Mesenteric fat pad (tissue), 1 donor: ENCODE data around the gene SLC46A2. TPM values are rescaled to one million over a fixed set of nuclear protein-coding genes. Genes with fewer than 3 reads are reported as not detected.

ENCODE experiments used
- DNase-seq: peaks from one replicate; pipeline ENCODE4 v3.0.0-alpha.2; 2020; ENCODE audit warnings: low spot score
- total RNA-seq: library from RNA; stranded (reverse); fragmentation: NEBNext Ultra II Directional; extraction: Animal tissue kit (Norgen Biotek cat#: 25700); gene quantifications from one replicate; pipeline ENCODE4 v1.2.1, GENCODE V29; 2021
- donor health status: DM: yes; HTN: yes; CAD: no.

The SLC46A2 gene
- total RNA-seq, 1 donor from 2014 or later, result 0.35 TPM

- peak; percentile 12 for DNase-seq
Measured at GRCh38 chr9:112886351-112886750, 4.3 kb downstream of the SLC46A2 start.

- no peak for DNase-seq
Measured at GRCh38 chr9:112885324-112885723, 5.4 kb downstream of the SLC46A2 start.

- peak; percentile 6 for DNase-seq
Measured at GRCh38 chr9:112884721-112885120, 6.0 kb downstream of the SLC46A2 start.

- DNase-seq, result peak; percentile 47
Measured at GRCh38 chr9:112884101-112884500, 6.6 kb downstream of the SLC46A2 start.

GRCh38 chr9:112881331-112881730 is 9.3 kb downstream of the SLC46A2 start:
- peak; percentile 53 for DNase-seq

GRCh38 chr9:112880650-112881049 is 10.0 kb downstream of the SLC46A2 start:
- DNase-seq, result no peak

GRCh38 chr9:112878752-112879151 is 11.9 kb downstream of the SLC46A2 start:
- no peak for DNase-seq

GRCh38 chr9:112873773-112874405 is 16.8 kb downstream of the SLC46A2 start:
- DNase-seq, result no peak

- peak; percentile 6 for DNase-seq
Measured at GRCh38 chr9:112872019-112872418, 18.7 kb downstream of the SLC46A2 start.

- peak; percentile 37 for DNase-seq
Measured at GRCh38 chr9:112870556-112870955, 20.1 kb downstream of the SLC46A2 start.

- peak; percentile 20 for DNase-seq
Measured at GRCh38 chr9:112869917-112870316, 20.8 kb downstream of the SLC46A2 start.

- DNase-seq, result no peak
Measured at GRCh38 chr9:112869041-112869529, 21.6 kb downstream of the SLC46A2 start.

GRCh38 chr9:112868461-112868860 is 22.2 kb downstream of the SLC46A2 start:
- no peak for DNase-seq

GRCh38 chr9:112867275-112867991 is 23.2 kb downstream of the SLC46A2 start:
- no peak for DNase-seq

- DNase-seq, result no peak
Measured at GRCh38 chr9:112866662-112867274, 23.9 kb downstream of the SLC46A2 start.

- no peak for DNase-seq
Measured at GRCh38 chr9:112864982-112865381, 25.7 kb downstream of the SLC46A2 start.

- peak; percentile 80 for DNase-seq
Measured at GRCh38 chr9:112864403-112864802, 26.3 kb downstream of the SLC46A2 start.

GRCh38 chr9:112863746-112864145 is 26.9 kb downstream of the SLC46A2 start:
- DNase-seq, result no peak

GRCh38 chr9:112863214-112863613 is 27.5 kb downstream of the SLC46A2 start:
- peak; percentile 86 for DNase-seq

- DNase-seq, result peak; percentile 68
Measured at GRCh38 chr9:112861638-112862555, 28.8 kb downstream of the SLC46A2 start.

- DNase-seq, result peak; percentile 0
Measured at GRCh38 chr9:112861155-112861554, 29.5 kb downstream of the SLC46A2 start.
